ENCODE results near the gene RNASET2. TPM values are rescaled to one million over a fixed set of nuclear protein-coding genes. Genes with fewer than 3 reads are reported as not detected.
A peak's percentile ranks its signal among the peaks of the same experiment; 100 is the strongest.

The RNASET2 gene, protein sequence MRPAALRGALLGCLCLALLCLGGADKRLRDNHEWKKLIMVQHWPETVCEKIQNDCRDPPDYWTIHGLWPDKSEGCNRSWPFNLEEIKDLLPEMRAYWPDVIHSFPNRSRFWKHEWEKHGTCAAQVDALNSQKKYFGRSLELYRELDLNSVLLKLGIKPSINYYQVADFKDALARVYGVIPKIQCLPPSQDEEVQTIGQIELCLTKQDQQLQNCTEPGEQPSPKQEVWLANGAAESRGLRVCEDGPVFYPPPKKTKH
- total RNA-seq (2014; rRNA removed; shearing (Covaris generic); ENCODE audit: low replicate concordance) = 53.4 and 54.7 TPM in 2 replicates

DNA sequence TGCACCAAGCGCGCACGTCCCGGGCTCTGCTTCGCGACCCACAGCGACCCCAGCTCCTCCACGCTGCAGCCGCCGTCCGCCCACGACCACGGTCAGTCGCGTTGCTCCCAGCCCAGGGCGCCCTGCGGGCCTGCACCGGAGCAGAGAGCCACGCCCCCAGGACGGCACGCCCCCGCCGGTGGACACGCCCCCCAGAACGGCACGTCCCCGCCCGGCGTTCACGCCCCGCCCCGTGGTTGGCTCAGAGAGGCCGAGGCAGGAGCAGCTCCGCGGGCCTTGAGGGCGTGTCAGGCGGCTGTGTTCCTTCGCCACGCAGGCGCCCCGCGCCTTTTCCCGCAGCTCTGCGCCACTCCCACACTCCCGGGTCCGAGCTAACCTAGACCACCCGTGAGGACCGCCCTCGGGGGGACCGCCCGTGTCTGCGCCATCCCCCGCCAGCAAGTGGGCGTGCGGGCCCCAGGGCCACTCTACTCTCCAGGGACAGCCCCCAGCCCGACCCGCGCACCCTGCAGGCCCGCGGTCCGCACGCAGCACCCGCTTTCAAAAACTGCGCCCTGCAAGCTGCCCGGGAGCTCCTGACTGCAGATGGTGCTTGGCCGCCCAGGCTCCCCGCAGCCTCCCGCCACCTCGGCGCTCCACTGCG is at the start of gene RNASET2:
Gene RNASET2, minus strand, starts transcription at position 107 of the 643 bp plus-strand sequence. CDS start 368 bp downstream, outside the sequence.
- in situ Hi-C loops (cut with HindIII; ENCODE audit: low pct_unique_long_range_greater_than_20kb, low sequenced_read_pairs) = no loop called here
- DNase-seq (ENCODE audit: low read depth) = peak; percentile 78

DNA sequence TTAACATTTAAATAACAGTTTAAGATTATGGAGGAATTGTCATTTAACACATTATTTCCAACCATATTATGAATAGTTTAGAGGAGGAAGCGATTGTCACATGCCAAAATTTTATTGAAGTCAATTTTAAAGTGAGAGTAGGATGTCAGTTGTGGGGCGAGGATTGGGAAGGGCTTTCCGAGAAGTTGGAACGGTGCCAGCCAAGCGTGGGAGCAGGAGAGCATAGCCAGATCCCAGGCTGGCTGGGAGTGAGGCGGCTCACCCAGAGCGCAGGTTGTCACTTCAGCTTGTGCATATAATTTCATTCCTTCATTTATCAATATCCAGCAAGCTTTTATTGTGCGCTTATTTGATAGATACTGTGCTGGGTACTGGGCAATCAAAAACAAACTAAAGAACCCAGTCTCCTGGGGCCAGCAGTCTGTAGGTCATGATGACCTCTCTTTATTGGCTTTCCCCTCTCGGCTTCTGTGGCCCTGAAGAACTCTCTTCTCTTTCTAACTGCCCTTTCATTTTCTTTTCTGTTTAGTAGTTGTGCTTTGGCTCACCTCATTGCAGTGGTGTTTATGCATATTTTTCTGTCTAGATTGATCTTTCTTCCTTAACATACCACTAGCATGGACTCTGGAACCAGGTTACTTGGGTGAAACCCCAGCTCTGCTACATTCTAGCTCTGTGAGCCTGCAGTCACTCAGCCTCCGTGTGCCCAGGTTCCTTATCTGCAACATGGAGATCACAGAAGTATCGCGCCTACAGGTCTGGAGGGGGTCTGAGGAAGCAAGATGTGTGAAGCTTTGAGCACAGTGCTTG is 49.2 kb upstream of the RNASET2 start:
- in situ Hi-C loops (cut with HindIII; ENCODE audit: low pct_unique_long_range_greater_than_20kb, low sequenced_read_pairs) = no loop called here
- DNase-seq (ENCODE audit: low read depth) = no peak

DNA sequence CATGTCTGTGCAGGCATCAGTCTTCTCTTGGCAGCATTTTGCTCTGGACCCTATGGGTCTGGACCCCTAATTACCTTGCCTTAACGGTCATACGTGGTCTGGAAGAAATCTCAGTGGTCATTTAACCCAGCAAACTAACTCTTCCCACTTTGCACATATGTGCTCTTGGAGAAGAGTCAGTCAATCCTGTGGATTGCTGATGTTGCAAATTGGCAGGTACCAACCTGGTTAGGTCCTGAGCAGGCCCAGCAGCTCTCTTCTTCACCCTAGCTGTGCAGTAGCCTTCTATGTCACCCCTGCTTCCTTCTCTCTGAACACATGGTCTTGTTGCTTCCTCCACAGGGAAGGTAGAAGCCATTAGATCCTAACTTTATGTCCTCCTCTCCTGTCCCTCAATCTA is 44.4 kb upstream of the RNASET2 start:
- in situ Hi-C loops (cut with HindIII; ENCODE audit: low pct_unique_long_range_greater_than_20kb, low sequenced_read_pairs) = no loop called here
- no peak for DNase-seq (ENCODE audit: low read depth)

DNA sequence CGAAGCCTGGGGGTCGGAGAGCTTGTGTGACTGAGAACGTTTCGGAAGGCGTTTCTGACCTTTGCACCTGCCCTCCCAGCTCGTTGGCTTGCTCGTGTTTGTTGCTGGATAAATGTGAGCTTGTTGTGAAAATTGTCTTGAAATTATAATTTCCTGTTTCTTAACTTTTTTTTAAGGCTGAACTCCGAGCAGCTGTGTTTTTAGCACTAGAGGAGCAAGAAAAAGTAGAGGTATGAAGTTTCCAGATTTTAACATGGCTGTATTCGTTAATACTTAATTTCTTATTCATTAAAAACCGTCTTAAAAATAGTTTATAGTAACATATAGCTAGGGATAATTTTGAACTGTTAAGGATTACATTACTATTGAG is 43.5 kb upstream of the RNASET2 start:
- DNase-seq (ENCODE audit: low read depth) = no peak
- in situ Hi-C loops (cut with HindIII; ENCODE audit: low pct_unique_long_range_greater_than_20kb, low sequenced_read_pairs) = no loop called here

DNA sequence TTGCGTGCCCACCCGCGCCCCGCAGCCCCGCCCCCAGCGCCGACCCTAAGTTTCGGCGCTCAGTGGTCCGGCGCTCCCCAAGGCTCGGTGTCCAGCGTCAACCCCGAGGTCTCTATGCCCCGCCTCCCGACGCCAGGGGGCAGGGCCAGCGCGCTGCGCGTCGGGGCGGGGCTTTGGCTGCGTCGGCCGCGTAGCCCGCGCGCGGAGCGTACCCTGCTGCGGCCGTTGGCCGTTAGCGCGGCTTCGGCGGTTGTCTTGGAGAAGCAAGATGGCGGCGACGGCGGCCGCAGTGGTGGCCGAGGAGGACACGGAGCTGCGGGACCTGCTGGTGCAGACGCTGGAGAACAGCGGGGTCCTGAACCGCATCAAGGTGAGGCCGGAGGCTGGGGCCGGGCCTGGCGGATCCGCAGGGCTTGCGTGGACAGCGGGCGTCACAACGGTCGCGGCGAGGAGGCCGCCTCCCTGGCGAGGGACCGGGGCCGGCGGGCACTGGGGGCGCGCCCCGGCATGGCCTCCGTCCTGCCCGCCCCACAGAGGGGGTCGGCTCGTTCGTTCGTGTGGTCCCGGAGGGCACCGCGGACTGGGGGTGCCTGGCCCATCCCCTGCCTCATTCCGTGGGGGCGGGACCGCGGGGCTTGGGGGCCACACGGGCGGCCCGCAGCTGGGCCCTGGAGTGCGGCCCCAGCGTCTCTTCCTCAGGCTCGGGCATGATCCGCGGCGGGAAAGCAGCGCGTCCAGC is 43.0 kb upstream of the RNASET2 start, which contains the start of gene CEP43:
Gene CEP43, plus strand, starts transcription at position 253 of the 739 bp plus-strand sequence. Its CDS starts 16 bp downstream, at position 269.
- in situ Hi-C loops (cut with HindIII; ENCODE audit: low pct_unique_long_range_greater_than_20kb, low sequenced_read_pairs) = no loop called here
- DNase-seq (ENCODE audit: low read depth) = peak; percentile 89

DNA sequence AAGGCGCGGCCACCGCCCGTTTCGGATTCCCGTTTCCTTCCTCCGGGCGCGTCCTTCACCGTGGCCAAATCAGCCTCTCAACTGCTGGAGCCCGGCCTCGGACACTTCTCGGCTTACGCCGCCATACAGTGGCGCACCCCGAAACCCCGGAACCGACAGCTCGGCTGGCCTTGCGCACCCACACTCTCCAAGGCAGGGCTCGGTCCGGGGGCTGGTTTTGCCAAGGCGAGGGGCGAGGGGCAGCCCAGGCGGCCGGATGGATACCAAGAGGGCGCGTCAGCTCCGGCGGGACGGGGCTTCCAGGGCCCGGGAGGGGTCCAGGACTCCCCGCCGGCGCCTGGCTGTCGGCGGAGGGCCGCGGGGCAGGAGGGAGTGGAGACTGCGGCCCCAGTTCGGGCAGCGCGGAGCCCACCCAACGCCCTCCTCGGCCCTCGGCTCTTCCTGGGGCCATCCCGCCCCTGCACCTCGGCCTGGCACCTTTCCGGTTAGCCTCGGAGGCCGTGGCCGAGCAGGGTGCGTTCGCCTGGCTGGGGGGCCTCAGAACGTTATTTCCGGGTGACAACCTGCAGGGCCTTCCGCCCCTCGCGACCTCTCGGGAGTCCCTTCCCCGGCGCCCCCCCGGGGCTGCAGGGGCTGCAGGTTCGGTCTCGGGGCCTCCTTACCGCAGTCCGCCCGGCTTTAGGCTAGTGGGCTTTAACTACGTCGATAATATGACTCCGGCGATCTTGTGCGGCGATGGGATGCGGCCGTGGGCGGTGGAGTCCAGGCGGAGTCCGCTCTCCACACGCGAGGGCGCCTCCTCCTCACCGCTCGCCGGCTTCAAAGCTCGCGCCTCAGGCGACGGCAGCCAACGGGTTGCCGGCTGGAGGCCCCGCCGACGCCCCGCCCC is 42.1 kb upstream of the RNASET2 start:
- peak; percentile 17 for DNase-seq (ENCODE audit: low read depth)
- in situ Hi-C loops (cut with HindIII; ENCODE audit: low pct_unique_long_range_greater_than_20kb, low sequenced_read_pairs) = no loop called here

DNA sequence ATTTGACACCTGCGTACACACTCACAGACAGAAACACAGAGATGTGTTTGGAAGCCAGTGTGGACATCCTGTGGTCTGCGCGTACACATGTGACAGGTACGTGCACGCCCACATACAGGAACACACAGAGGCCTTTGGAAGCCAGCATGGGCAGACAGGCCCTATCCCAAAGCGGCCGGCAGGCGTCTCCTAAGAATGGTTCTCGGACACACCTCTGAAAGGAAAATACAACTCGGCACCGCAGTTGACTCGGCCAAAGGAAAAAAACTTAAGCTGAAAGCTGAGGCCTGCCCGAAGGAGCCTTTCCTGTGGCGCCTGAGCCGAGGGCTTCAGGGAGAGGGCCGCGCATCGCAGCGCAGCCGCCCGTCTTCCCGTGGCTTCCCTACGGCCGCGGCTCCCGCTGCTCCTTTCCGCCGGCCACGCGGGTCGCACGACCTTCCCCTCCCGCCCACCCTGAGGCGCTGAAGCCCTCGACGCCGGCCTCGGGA is 41.5 kb upstream of the RNASET2 start:
- in situ Hi-C loops (cut with HindIII; ENCODE audit: low pct_unique_long_range_greater_than_20kb, low sequenced_read_pairs) = no loop called here
- peak; percentile 67 for DNase-seq (ENCODE audit: low read depth)

DNA sequence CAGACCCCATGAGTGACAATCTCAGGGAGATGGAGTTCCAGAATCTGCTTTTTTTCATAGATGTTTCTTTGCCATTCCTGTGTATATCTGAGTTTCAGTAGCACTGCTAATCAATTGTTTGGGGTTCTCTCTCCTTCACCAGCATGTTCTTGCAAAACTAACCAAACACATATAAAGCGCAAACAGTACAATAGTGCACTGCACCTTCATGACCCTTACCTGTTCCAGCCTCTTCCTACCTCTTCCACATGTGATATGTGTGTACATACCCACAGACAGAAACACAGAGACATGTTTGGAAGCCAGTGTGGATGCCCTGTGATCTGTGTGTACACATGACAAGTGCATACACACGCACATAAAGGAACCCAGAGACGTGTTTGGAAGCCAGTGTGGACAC is 41.0 kb upstream of the RNASET2 start:
- in situ Hi-C loops (cut with HindIII; ENCODE audit: low pct_unique_long_range_greater_than_20kb, low sequenced_read_pairs) = no loop called here
- no peak for DNase-seq (ENCODE audit: low read depth)

DNA sequence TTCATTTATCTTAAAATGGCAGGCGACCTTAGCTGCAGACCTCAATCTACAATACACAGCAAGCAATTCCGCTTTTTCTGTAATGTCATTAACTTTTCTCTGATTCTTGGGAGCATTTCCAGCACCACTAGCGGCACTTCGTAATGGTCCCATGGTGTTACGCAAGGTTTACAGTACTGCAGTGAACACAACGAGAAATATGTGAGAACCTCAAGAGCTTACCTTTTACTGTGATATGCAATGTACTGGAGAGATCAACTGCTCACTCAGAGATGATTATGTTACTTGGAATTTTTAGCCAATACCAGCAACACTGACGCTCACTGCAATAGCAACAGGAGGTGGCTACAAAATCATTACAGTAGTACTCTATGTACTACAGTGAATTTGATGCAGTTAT is 40.1 kb upstream of the RNASET2 start:
- in situ Hi-C loops (cut with HindIII; ENCODE audit: low pct_unique_long_range_greater_than_20kb, low sequenced_read_pairs) = no loop called here
- no peak for DNase-seq (ENCODE audit: low read depth)

DNA sequence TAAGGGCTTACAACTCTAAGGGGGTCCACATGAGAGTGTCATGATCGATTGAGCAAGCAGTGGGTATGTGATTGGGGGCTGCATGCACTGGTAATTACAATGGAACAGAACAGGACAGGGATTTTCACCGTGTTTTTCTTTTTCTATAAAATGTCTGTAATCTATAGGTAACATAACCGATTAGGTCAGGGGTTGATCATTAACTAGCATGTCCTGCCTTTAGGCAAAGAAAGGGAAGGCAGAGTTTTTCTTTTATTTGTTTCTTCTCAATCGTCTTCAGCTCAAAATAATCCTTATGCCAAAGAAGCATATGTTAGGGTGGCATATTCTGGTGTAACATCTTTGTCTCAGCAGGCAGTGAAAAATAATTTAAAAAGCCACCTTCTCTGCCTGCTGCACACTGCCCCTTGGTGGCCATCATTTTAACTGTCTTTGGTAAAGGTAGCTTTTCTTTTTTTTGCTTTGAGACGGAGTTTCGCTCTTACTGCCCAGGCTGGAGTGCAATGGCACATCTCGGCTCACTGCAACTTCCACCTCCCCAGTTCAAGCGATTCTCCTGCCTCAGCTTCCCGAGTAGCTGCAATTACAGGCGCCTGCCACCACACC is 33.2 kb upstream of the RNASET2 start:
- peak; percentile 25 for DNase-seq (ENCODE audit: low read depth)
- in situ Hi-C loops (cut with HindIII; ENCODE audit: low pct_unique_long_range_greater_than_20kb, low sequenced_read_pairs) = no loop called here

DNA sequence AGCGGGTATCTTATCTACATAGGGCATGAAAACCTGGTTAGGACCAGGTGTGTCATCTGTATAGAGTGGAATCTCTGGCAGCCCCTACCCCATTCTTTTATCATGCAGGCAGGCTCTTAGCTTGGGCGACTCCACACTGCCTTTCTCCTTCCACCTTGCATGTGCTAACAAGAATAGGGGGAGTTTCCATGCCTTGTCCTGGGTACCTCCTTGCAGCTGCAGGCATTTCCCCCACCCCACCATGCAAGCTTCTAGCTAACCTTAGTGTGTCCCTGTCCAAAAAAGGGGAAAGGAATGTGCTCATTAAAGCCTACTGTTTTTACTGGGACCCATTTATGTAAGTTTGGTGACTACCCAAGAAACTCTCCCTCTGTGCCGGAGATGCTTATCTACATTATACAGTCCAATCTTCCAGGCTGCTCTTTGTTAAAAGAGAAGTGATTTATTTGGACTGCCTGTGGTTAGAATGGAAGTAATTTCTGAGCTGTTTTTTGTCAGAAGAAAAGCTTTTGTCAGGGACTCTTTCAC is 32.4 kb upstream of the RNASET2 start:
- in situ Hi-C loops (cut with HindIII; ENCODE audit: low pct_unique_long_range_greater_than_20kb, low sequenced_read_pairs) = no loop called here

DNA sequence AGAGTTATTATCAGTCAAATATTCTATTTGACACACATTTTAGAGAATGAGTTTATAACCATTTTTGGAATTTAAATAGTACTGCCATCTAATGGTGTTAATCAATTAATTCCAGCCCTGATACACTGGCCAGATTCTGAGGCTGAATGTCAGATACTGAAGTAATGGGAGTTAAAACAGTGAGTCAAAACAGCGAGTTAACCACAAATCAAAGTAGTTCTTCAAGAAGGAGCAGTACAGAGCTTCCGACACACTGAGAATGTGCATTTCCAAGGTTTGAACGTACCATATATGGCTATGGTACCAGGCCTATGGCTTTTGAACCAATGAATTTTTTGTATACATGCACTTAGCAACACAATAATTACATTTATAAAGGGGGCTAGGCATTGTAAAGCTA is 31.6 kb upstream of the RNASET2 start:
- no peak for DNase-seq (ENCODE audit: low read depth)
- in situ Hi-C loops (cut with HindIII; ENCODE audit: low pct_unique_long_range_greater_than_20kb, low sequenced_read_pairs) = no loop called here

More for the DNA sequence above, 32.4 kb upstream of the RNASET2 start:
- DNase-seq (ENCODE audit: low read depth) = no peak

DNA sequence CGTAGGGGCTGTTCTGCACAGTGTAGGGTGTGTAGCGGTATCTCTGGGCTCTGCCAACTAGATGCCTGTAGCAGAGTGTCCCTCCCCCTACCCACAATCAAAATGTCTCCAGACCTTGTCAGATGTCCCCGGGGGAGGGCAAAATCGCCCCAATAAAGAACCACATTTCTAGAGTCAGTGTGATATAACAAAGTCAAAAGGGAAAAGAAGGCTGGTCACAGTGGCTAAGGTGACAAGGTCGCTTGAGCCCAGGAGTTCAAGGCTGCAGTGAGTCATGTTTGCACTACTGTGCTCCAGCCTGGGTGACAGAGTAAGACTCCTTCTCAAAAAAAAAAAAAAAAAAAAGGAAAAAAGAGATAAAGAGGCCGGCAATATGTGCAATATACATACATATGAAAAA is 31.1 kb upstream of the RNASET2 start:
- no peak for DNase-seq (ENCODE audit: low read depth)
- in situ Hi-C loops (cut with HindIII; ENCODE audit: low pct_unique_long_range_greater_than_20kb, low sequenced_read_pairs) = no loop called here

DNA sequence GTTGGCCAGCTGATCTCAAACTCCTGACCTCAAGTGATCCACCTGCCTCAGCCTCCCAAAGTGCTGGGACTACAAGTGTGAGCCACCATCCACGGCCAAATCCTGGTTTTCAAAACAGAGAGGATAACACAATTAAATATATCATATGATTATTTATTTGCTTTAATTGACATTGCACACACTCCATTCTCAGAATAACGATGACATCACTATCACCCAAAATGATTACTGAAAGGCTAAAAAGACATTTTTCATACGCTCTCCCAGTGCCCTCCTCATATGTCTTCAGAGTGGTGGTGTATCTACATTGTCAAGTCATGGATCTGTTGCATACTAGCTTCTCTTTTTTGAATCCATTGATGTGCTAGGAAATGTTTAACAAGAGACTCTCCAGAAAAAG is 24.4 kb upstream of the RNASET2 start:
- in situ Hi-C loops (cut with HindIII; ENCODE audit: low pct_unique_long_range_greater_than_20kb, low sequenced_read_pairs) = no loop called here
- DNase-seq (ENCODE audit: low read depth) = no peak

DNA sequence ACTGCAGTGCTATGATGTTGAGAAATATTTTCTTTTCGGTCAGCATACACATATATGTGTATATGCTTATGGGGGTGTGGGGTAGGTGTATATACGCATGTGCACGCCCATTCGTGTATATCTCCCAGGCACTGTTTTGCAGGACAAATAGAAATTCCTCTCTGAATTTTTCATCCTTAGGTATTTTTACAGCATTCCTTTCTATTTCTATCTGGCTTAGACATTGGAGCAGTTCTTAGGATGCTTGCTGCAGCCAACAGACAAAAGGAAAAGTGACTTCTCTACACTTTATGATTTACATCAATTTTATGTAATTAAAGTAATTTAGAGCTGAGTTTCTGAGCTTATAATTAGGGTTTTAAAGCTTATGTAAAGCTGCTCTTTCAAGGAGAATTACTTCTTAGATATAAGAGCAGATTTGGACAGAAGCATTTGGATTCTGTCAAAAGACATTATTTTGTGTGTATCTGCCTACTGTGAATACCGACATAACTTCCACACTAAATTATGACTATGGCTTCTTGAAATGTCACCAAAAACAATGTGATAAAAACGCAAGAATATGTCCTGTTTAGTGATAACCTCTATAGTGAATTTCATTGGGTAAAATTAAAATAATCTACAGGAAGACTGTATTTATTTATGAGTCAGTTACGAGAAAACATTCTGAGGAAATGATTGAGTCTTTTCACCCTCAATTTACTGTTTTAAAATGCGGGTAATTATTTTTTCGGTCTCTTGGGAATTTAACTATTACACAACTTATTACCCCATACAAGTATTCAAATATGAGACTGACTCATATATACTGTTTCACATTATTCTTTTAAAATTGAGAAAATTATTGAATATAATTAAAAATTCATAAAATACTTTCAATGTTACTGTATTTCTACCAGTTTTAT is 21.5 kb upstream of the RNASET2 start:
- no peak for DNase-seq (ENCODE audit: low read depth)
- in situ Hi-C loops (cut with HindIII; ENCODE audit: low pct_unique_long_range_greater_than_20kb, low sequenced_read_pairs) = no loop called here

DNA sequence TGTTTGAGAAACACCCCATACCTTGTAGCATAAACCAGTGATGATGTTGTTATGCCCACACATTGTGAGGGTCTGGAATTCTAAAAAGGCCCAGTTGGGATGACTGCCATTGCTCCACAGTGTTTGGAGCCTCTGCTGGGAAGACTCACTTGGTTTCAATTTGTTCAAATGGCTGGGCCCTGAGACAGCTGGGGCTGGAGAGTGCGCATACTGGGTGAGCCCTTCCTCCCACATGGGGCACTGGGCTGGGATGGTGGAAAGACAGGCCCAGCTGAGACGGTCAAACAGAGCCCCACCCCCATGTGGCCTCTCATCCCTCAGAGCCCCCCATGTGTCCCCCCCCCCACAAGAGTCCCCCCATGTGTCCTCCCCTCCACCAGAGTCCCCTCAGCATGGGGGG is 20.3 kb upstream of the RNASET2 start:
- DNase-seq (ENCODE audit: low read depth) = no peak
- in situ Hi-C loops (cut with HindIII; ENCODE audit: low pct_unique_long_range_greater_than_20kb, low sequenced_read_pairs) = no loop called here

Measured in Caki2 (cell line).